Stimulated activated CD4-positive, alpha-beta T cell treated with anti-CD3 and anti-CD28 coated beads, Interleukin-2, amount 100 ng/mL, for 4 hours (primary cell): ENCODE measurements around the gene HMGXB3.

ENCODE experiments used
- DNase-seq: peaks from one replicate; pipeline ENCODE4 v3.0.0-alpha.2; 2020; ENCODE audit warnings: low read depth

The HMGXB3 gene

GRCh38 chr5:149990518-149991376, 9.8 kb upstream of the HMGXB3 start:
- DNase-seq, result peak; percentile 64

- DNase-seq, result no peak
These were observed 7.1 kb upstream of the HMGXB3 start for GRCh38 chr5:149993471-149993870.

- no peak for DNase-seq
These were observed 4.9 kb upstream of the HMGXB3 start for GRCh38 chr5:149995385-149996204.

GRCh38 chr5:149996205-149996890, 4.2 kb upstream of the HMGXB3 start:
- no peak for DNase-seq

- DNase-seq, result no peak
These were observed 2.3 kb upstream of the HMGXB3 start for GRCh38 chr5:149998281-149998680.

- DNase-seq, result no peak
These were observed 1.2 kb upstream of the HMGXB3 start for GRCh38 chr5:149999359-149999758.

- DNase-seq, result no peak
These were observed 678 bp upstream of the HMGXB3 start for GRCh38 chr5:149999866-150000255.

GRCh38 chr5:150000990-150001659, 586 bp downstream of the HMGXB3 start:
- peak; percentile 8 for DNase-seq

- DNase-seq, result peak; percentile 35
These were observed 1.3 kb downstream of the HMGXB3 start for GRCh38 chr5:150001660-150002486.

- DNase-seq, result no peak
These were observed 5.8 kb downstream of the HMGXB3 start for GRCh38 chr5:150006318-150006717.

GRCh38 chr5:150007050-150007449, 6.5 kb downstream of the HMGXB3 start:
- no peak for DNase-seq

- DNase-seq, result no peak
These were observed 9.3 kb downstream of the HMGXB3 start for GRCh38 chr5:150009671-150010387.

GRCh38 chr5:150013931-150014330, 13.4 kb downstream of the HMGXB3 start:
- DNase-seq, result no peak

GRCh38 chr5:150014456-150014855, 13.9 kb downstream of the HMGXB3 start:
- DNase-seq, result no peak

- DNase-seq, result no peak
These were observed 14.9 kb downstream of the HMGXB3 start for GRCh38 chr5:150015415-150015814.

GRCh38 chr5:150016537-150016936, 16.0 kb downstream of the HMGXB3 start:
- no peak for DNase-seq

- no peak for DNase-seq
These were observed 16.9 kb downstream of the HMGXB3 start for GRCh38 chr5:150017226-150018005.

- DNase-seq, result no peak
These were observed 19.7 kb downstream of the HMGXB3 start for GRCh38 chr5:150020249-150020648.

- DNase-seq, result no peak
These were observed 21.1 kb downstream of the HMGXB3 start for GRCh38 chr5:150021491-150022157.
